ENCODE results near the gene SNX18.

- TF ChIP-seq POLR2A (IDR thresholded peaks at IDR 0.05; ENCODE audit: low read depth, low read length) (no peak), TAF1 (IDR thresholded peaks at IDR 0.05; ENCODE audit: borderline replicate concordance, low read depth, low read length) (no peak)
Measured at GRCh38 chr5:54544044-54544443, 26.5 kb downstream of the SNX18 start.

Data from GM12892 (cell line).